ENCODE data around the gene TMEM258. TPM values are rescaled to one million over a fixed set of nuclear protein-coding genes. Genes with fewer than 3 reads are reported as not detected.

TMEM258 gene
- total and polyA plus RNA-seq, 8 donors, result 129 to 185 (median 161) TPM

- Histone ChIP-seq H3K4me3 (no peak overlapping the region), H3K4me1 (peaks cover 0 to 10% of the 10 kb centered on the region in 2 donors), H3K9me3 (no peaks in the 10 kb centered on the region), H3K27me3 (peaks cover 0 to 11% of the 10 kb centered on the region in 2 donors), H3K27ac (no peak overlapping the region), H3K36me3 (no peaks in the 10 kb centered on the region)
- peak; percentile 42 for ATAC-seq
- intact Hi-C loops (cut with DNase I), result no loop called here
- TF ChIP-seq CTCF (IDR thresholded peaks at IDR 0.05), result no peak
- DNase-seq, result peak in 3 of 4 donors; percentile 18 to 80 (median 44)
Observed at GRCh38 chr11:61769169-61769920, 23.1 kb downstream of the TMEM258 start.

- DNase-seq (no peak), ATAC-seq (no peak)
- H3K4me1 ChIP-seq, result peaks cover 0 to 10% of the 10 kb centered on the region in 2 donors
- no peak for TF ChIP-seq CTCF (IDR thresholded peaks at IDR 0.05)
- H3K36me3 ChIP-seq, result no peaks in the 10 kb centered on the region
- no peaks in the 10 kb centered on the region for H3K9me3 ChIP-seq
- H3K4me3 ChIP-seq, result no peak overlapping the region
- peaks cover 0 to 19% of the 10 kb centered on the region in 2 donors for H3K27me3 ChIP-seq
- intact Hi-C loops (cut with DNase I), result no loop called here
- H3K27ac ChIP-seq, result no peak overlapping the region
Observed at GRCh38 chr11:61768376-61769076, 23.9 kb downstream of the TMEM258 start.

- peaks cover 0 to 39% of the 10 kb centered on the region in 2 donors for H3K27me3 ChIP-seq
- H3K36me3 ChIP-seq, result no peaks in the 10 kb centered on the region
- H3K27ac ChIP-seq, result no peak overlapping the region
- no peak for TF ChIP-seq CTCF (IDR thresholded peaks at IDR 0.05)
- H3K4me1 ChIP-seq, result no peaks in the 10 kb centered on the region
- H3K4me3 ChIP-seq, result no peak overlapping the region
- DNase-seq (peak in 1 of 4 donors; percentile 22), ATAC-seq (peak; percentile 8)
- intact Hi-C loops (cut with DNase I), result no loop called here
- no peaks in the 10 kb centered on the region for H3K9me3 ChIP-seq
Observed at GRCh38 chr11:61766353-61766841, 26.0 kb downstream of the TMEM258 start.

GRCh38 chr11:61765550-61766253, 26.7 kb downstream of the TMEM258 start:
- intact Hi-C loops (cut with DNase I), result no loop called here
- ATAC-seq, result no peak
- H3K9me3 ChIP-seq, result no peaks in the 10 kb centered on the region
- H3K4me1 ChIP-seq, result no peaks in the 10 kb centered on the region
- H3K4me3 ChIP-seq, result no peak overlapping the region
- H3K27me3 ChIP-seq, result peaks cover 0 to 43% of the 10 kb centered on the region in 2 donors
- DNase-seq, result peak in 1 of 4 donors; percentile 70
- no peaks in the 10 kb centered on the region for H3K36me3 ChIP-seq
- TF ChIP-seq CTCF (IDR thresholded peaks at IDR 0.05), result no peak
- no peak overlapping the region for H3K27ac ChIP-seq

Data from left lung (tissue), 10 donors.